ENCODE data around the gene ERP44. TPM values are rescaled to one million over a fixed set of nuclear protein-coding genes. Genes with fewer than 3 reads are reported as not detected.

ERP44 gene
- polyA plus RNA-seq, 3 donors: 18.4 to 74.0 (median 66.3) TPM

- no peaks in the 10 kb centered on the region for H3K4me1 ChIP-seq (ENCODE audit: control insufficient read depth in 1 of 2, insufficient read depth in 2 of 2, low read length in 2 of 2)
- H2AFZ ChIP-seq (ENCODE audit: insufficient read depth, low read depth, low read length, poor library complexity, severe bottlenecking): no peak overlapping the region
- no peak overlapping the region for H3K4me2 ChIP-seq (replicated peaks; ENCODE audit: extremely low read depth, low read length, poor library complexity, severe bottlenecking)
- Mint-ChIP-seq H3K4me3 (no peak overlapping the region), H3K9me3 (peaks cover 0 to 5% (median 0%) of the 10 kb centered on the region in 7 donors), H3K27me3 (ENCODE audit: low read depth in 3 of 3) (no peaks in the 10 kb centered on the region), H3K27ac (no peak overlapping the region), H3K36me3 (peaks cover 21 to 30% of the 10 kb centered on the region in 2 donors), H3K4me1 (peaks cover 7% of the 10 kb centered on the region)
- no peaks in the 10 kb centered on the region for H3K9me3 ChIP-seq (replicated peaks in 1 of 2; ENCODE audit: control insufficient read depth in 1 of 2, insufficient read depth in 1 of 2, low read length in 2 of 2)
- H3K79me2 ChIP-seq (ENCODE audit: insufficient read depth, low read length): no peaks in the 10 kb centered on the region
- no peak for DNase-seq
- WGBS (ENCODE audit: insufficient coverage): 100% methylated on average over 3 of the region's 4 CpGs
- no peaks in the 10 kb centered on the region for H4K20me1 ChIP-seq (ENCODE audit: insufficient read depth, low read length)
- no peaks in the 10 kb centered on the region for H3K27me3 ChIP-seq (ENCODE audit: control insufficient read depth in 2 of 2, insufficient read depth in 2 of 2, low read length in 2 of 2)
- no peak overlapping the region for H3K27ac ChIP-seq (ENCODE audit: low read depth in 1 of 2, low read length in 2 of 2)
- H3K4me3 ChIP-seq (replicated peaks in 1 of 3; ENCODE audit: low read depth in 2 of 3, low read length in 3 of 3): no peak overlapping the region
- intact Hi-C loops (cut with micrococcal nuclease): no loop called here
- H3K9ac ChIP-seq (ENCODE audit: insufficient read depth, low read length, poor library complexity, severe bottlenecking): no peak overlapping the region
- TF ChIP-seq CTCF (IDR thresholded peaks at IDR 0.05): no peak
- peaks cover 13 to 39% of the 10 kb centered on the region in 2 donors for H3K36me3 ChIP-seq (replicated peaks in 1 of 2; ENCODE audit: control insufficient read depth in 1 of 2, insufficient read depth in 2 of 2, low read length in 2 of 2)
These were observed 143.2 kb downstream of the ERP44 start for GRCh38 chr9:99955606-99956005.

- H3K27ac ChIP-seq (ENCODE audit: low read depth in 1 of 2, low read length in 2 of 2): no peak overlapping the region
- H3K9ac ChIP-seq (ENCODE audit: insufficient read depth, low read length, poor library complexity, severe bottlenecking): no peak overlapping the region
- Mint-ChIP-seq H3K27ac (no peak overlapping the region), H3K4me1 (peaks cover 7% of the 10 kb centered on the region), H3K36me3 (peaks cover 16 to 29% of the 10 kb centered on the region in 2 donors), H3K9me3 (peaks cover 0 to 5% (median 0%) of the 10 kb centered on the region in 7 donors), H3K27me3 (ENCODE audit: low read depth in 3 of 3) (no peaks in the 10 kb centered on the region), H3K4me3 (no peak overlapping the region)
- H3K9me3 ChIP-seq (replicated peaks in 1 of 2; ENCODE audit: control insufficient read depth in 1 of 2, insufficient read depth in 1 of 2, low read length in 2 of 2): no peaks in the 10 kb centered on the region
- no peak overlapping the region for H2AFZ ChIP-seq (ENCODE audit: insufficient read depth, low read depth, low read length, poor library complexity, severe bottlenecking)
- intact Hi-C loops (cut with micrococcal nuclease): no loop called here
- TF ChIP-seq CTCF (IDR thresholded peaks at IDR 0.05): no peak
- no CpG with 5 or more reads among the region's 1 CpG for WGBS (ENCODE audit: insufficient coverage)
- no peaks in the 10 kb centered on the region for H4K20me1 ChIP-seq (ENCODE audit: insufficient read depth, low read length)
- DNase-seq: no peak
- no peaks in the 10 kb centered on the region for H3K79me2 ChIP-seq (ENCODE audit: insufficient read depth, low read length)
- H3K4me2 ChIP-seq (replicated peaks; ENCODE audit: extremely low read depth, low read length, poor library complexity, severe bottlenecking): no peak overlapping the region
- no peaks in the 10 kb centered on the region for H3K4me1 ChIP-seq (ENCODE audit: control insufficient read depth in 1 of 2, insufficient read depth in 2 of 2, low read length in 2 of 2)
- peaks cover 13 to 32% of the 10 kb centered on the region in 2 donors for H3K36me3 ChIP-seq (replicated peaks in 1 of 2; ENCODE audit: control insufficient read depth in 1 of 2, insufficient read depth in 2 of 2, low read length in 2 of 2)
- no peak overlapping the region for H3K4me3 ChIP-seq (replicated peaks in 1 of 3; ENCODE audit: low read depth in 2 of 3, low read length in 3 of 3)
- H3K27me3 ChIP-seq (ENCODE audit: control insufficient read depth in 2 of 2, insufficient read depth in 2 of 2, low read length in 2 of 2): no peaks in the 10 kb centered on the region
These were observed 144.0 kb downstream of the ERP44 start for GRCh38 chr9:99954819-99955218.

Data from CD14-positive monocyte (primary cell).